Stimulated activated CD4-positive, alpha-beta T cell treated with anti-CD3 and anti-CD28 coated beads, Interleukin-2, amount 100 ng/mL, for 24 hours (primary cell): ENCODE data around the gene BCOR.

Experiments
- DNase-seq, 2 donors: peaks; one replicate each; pipeline ENCODE4 v3.0.0-alpha.2; 2020

Gene BCOR

DNA sequence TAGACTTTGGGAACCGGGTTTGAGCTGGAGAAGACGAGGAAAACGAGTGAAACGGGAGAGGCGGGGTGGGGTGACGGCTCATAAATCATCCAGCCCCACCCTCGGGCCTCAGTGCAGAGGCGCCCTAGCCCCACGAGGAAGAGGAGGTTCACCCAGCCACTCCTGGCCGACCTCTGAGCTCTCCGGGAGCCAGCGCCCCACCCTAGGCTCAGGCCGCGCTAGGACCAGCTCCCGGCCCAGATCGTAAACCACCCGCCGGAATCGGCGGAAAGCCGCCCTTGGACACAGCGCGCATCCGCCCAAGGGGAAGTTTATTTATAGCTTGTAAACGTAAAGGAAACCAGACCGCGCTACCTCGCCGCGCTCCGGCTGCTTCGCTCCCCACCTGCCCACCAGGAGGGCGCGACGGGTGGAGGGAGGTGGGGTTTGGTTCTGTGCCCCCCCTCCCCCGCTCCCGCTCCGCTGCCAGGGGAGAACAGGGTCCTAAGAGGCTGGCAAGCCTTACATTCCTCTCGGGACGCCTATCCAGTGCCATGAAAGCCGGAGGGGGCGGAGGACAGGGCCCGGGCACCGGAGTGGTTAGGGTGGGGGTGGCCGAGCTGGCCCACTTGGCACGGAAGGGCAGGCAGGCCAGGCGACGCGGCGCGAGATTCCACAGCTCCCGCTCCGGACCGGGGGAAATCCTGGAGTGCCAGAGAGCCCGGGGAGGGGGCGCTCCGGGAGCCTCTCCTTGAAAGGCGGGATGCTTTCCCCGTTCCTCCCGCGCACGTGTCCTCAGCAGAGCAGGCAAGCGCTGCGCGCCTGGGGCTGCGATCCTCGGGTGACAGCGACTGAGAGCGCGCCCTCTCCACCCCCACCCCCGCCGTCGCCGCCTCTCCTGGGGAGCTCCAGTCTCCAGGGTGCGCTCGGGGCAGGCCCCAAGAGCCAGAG is 84.2 kb downstream of the BCOR start:
- peak; percentile 22 to 39 for DNase-seq

DNA sequence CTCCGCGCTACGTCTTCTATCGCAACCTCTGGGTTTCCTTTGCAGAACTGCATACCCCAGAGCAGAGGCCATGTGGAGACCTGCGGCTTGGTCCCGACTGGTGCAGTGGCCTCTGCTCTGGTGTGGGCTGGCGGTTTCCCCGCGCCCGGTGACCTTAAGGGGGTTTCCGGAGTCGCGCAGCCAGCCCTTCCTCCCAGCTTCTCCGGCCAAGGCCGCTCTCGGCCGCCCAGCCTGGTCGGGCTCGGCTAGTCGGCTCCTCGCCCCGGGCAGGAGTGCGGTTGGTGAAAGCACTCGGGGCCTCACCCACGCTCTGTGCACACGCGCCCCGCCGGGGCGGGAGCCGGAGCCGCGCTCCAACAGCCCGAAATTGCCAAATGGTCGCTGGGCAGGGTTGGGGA is 84.9 kb downstream of the BCOR start:
- peak; percentile 20 to 28 for DNase-seq

DNA sequence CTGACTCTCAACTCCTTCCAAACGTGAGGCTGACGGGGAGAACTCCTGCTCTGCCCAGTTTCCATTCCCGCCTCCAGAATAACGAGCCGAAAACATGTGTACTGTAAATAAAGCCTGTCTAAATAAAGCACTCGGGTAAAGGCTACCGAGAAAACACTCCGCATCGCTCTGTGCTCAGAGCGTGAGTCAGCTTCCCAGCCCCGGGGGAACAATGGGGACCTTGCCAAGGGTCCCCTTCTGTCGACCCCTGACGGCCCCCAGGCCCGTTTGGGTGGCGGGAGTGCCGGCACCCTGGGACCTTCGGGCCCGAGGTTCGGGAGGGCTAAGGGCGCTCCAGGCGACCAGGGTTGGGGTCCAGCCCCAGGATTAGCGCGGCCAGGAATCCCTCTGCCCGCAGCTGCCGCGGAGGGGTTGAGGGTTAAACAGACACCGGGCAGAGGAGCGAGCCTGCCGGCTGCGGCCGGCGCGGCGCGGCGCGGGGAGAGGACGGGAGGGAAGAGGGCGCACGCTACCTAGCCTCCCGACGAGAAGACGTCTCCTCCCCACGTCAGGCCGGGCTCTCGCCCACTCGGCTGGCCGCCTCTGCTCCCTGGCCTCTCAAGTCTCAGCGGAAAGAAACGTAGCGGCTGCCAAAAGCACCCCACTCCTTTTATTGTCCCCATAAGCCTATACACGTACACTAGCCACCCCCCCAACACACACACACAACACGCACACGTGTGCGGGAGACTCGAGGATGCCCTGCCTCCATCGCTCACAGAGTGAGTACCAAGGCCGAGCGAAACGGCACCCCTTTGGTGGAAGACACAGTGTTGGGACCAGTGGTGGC is 85.5 kb downstream of the BCOR start:
- DNase-seq: peak; percentile 23 to 31

DNA sequence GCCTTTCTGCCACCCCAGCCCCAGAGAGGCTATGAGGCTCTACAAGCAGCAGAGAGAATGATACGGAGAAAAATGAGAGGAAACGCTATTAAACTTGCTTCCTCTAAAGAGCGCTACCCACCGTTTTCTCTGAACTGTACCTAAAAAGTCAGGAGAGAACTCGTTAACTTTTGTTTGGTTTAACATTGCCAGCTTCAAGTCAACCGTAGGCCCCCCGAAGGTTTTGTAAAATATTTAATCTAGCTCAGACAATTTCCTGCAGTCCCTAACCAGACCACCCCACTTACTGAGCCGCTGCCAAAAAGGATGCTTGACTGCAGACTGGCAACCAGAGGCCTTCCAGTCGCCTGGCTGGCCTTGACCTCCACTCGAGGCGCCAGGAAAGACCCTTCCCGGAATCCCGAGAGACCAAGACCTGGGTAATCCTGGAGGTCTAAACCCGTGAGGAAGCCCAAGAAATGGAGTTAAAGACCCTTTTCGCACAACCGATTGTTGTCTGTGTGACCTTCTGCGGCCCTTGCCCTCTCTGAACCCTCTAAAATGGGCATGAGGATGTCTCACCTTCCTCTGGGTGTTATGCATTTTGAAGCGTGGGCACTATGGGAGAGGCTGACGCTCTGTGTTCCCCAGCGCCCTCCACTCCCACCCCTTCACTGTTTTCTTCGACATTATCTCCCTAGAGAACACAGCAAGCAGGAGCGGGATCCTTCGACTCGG is 86.3 kb downstream of the BCOR start:
- DNase-seq: no peak

DNA sequence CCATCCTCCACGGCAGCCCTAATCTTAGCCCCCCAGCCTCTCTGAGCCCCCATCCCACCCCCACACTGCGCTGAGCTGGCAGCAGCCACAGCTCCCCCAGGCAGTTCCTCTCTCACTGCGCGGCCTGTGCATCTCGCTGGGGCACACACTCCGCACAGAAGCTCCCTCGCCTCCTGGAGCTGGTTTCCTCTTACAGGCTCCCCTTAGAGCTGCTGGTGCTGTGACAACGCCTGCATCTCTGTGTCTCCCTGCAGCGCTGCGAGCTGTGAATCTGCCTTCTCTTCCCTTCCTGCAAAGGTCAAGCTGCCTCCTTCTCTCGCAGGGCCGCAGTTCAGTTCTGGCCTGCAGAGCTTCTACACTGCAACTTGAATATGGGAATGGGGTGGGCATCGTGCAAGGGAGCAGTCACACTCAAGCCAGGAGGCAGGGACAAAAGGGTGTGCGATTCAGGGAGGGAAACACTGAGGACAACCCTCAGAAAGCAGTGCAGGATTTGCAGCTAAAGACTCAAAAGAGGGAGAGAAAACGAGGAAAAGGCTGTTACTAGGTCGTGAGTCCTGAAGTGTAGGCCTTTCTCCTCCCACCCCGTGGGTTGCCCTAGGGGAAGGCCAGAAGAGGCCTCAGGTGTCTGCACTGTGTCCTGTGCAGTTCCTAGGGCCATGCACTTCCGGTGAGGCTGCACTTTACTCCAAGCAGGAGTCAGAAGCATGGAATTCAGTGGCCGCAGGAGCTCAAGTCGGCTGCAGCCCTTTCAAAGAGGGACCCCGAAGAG is 87.0 kb downstream of the BCOR start:
- DNase-seq: peak in 1 of 2 donors; percentile 9

DNA sequence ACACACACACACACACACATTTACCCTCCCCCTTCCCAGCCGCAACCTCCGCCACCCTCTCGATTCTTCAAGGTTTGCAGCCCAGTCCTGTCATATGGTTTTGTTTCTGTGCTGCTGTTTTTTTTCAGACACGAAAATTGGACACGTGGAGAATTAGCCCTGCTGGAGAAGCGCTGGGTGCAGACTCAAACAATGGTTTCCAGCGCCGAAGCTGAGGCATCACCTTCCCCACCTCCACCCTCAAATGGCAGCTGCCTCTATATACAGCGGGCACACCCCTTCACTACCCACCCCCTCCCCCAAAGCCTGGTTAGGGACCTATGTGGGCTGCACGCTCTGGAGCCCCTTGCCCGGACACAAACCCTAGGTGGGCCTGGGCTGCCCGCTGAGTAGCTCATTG is 87.9 kb downstream of the BCOR start:
- no peak for DNase-seq

DNA sequence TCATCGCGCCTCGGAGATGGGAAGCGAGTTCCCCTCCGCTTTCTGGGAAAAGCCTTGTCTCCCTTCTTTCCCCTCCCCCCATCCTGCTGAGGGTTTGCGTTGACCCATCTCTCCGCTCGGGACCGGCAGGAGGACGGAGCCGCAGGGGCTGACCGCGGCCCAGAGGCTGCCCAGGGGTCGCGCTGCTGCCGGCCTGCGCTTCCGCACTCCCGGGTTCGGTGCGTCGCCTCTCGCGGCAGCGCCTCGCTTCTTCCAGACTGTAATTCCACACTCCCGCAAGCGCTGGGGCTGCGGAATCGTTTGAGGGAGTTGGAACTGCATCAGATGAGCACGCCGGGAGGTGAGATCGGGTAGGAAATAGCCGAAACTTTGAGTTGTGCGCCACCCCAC is 88.3 kb downstream of the BCOR start:
- peak in 1 of 2 donors; percentile 6 for DNase-seq

DNA sequence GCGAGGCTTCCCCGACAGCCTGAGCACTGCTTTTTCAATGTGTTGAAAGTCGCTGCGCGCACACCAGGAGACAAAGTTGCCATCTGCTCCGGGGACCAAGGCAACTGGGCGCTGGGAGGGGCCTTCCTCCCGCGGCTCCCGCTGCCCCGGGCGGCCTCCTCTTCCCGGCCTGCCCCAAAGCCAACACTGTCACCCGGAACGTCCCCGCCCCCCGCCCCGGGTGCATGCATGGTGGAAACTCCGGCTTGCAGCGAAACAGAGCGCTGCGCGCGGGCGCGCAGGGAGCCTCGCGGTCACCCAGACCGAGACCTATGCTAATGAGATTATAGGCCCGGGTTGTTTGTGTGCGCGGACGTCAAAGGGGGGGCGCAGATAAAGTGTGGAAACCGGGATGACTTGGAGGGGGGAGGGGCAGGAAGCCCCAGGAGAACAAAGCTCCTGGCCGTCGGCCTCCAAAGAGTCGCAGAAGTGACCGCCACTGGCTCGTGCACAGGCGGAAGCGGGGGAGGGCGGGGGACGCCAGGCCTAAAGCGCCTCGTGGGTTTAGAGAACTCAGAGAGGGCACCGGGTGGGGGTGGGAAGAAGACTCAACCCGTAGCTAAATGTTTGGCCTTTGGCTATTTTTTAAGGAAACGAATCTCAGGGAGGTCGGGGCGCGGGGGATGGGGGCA is 88.8 kb downstream of the BCOR start:
- DNase-seq: peak; percentile 47 to 63

DNA sequence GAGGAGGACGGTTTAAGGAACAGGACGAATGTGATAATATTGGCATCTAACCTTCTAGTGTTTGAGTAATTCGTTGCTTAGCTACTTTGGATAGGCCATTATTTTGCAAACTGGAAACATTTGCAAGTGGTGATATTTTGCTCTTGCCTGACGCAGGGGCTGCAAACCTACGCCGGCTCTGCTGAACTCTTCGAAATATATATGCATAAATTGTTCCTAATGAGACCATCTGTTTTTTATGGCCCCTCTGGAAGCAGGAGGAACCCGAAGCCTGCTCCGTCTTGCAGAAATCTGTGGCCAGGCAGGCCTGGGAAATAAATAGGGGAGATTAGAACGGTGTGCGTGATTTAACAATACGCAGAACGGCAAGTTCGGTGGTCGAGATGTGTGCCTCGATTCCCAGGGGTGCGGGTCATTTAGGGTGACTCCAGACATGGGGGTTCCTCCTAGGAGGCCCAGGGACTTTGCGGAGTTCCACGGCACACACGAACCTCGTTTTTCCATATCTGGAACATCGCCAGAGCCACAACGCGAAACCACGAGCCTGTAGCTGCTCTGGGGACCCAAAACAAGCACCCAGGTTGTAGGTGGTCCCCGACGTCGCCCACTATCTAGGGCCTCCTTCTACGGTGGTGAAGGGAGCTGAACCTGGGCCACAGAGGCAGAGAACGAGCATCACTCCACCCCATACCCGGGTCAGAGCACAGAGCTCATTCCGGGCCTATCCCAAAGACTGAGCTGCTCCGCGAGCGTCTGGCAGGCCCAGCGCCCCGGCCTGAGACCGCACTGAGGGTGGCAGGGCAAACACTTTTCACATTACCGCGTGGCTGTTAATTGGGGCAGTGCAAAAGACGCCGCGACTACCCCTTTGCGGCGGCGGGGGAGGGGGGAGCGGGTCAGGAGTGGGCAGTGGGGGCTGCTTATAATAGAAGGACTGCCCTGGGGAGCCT is 89.7 kb downstream of the BCOR start:
- no peak for DNase-seq

DNA sequence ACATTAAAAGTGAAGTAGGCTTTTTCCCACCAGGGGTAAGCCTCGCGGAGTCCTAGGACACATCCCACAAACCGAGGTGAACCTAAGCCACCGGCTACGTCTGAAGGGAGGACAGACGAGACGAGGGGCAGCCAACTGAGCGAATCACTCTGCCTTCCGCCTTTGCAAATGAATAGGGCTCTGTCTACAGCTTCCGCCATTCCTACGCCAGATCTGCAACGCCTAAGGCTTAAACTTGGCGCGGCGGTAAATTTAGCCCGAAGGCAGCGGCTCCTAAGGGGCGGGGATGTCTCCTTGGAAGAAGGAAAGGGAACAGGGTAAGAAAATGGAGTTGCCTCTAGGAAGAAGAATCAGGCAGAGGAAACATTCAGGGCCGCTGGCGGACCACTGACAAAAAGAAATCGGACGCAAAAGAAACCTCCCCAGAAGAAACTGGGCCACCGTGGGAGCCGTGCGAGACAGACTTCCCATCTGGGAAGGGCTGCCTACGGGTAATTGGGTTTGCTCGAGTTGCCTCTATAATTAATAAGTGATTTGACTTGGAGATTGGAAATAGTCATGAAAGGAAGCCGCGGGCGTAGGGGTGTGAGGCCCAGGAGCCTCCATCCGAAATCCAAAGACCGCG is 90.5 kb downstream of the BCOR start:
- no peak for DNase-seq

DNA sequence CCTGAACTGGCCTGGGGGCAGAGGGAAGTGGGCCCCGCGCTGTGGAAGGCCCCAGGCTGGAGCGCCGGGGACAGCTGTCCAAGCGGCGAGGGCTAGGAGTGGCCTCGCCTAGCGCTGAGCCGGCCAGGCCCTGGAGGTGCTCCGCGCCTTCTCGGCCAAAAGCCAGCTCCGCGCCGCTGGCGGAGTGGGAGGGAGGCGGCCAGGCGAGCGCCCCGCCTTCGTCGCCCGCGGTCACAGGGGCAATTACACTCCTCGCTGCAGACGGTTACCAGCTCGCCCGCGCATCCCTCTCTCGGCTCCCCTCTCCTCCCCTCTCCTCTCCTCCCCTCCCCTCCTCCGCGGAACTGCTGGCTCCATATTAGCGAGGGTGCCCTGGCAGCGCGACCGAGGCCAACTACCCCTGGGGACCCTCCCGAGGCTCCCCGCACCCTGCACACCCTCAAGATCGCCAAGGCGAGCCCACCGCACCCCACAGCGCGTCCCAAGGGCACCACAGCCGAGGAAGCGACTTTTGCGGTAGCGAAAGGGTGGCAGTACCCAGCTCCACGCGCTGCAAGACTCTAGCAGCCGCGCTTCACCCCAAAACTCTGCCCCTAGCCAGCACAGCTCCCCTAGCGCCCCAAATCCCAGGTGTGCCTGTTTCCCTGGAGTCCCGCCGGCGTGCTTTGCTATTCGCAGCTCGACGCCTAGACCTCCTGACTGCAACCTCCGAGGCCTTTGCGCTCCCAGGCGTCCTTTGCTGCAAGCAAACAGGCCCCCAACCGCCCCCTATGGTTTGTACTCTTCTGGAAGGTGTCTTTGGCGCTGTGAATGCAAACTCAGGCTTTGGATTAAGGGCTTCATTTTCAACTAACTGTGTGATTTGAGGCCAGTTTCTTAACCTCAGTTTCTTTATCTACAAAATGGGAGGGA is 91.4 kb downstream of the BCOR start:
- peak; percentile 31 to 57 for DNase-seq

DNA sequence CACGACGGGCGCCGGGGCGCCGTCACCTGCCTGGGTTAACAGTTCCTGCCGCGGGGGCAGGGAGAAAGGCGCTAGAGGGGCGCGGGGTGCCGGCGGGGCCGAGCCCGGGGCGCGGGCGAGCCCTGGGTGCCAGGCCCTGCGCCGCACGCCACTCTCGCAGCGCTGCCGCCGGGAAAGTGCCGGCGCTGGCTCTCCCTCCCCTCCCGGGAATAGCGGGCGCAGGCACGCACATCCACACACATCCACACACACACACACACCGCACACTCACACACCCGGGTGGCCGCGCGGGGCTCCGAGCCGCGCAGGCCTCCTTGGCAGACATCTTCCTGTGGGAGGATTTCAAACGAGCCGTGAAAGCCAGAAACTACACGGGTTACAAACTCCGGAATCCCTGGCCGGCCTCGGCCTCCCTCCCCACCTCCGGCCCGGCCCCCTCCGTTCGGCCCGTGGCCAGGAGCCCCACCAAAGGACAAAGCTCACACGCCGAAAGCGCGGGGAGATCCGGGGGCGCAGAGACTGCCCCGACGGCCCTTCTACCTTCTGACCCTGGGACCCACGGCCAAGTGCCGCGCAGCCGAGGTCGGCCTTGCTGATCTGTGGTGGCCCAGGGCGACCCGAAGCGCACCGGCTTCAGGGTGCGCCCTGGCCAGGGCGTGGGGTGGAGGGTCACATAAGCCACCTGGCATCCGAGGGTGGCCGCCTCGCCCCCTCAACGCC is 92.3 kb downstream of the BCOR start:
- peak in 1 of 2 donors; percentile 6 for DNase-seq

DNA sequence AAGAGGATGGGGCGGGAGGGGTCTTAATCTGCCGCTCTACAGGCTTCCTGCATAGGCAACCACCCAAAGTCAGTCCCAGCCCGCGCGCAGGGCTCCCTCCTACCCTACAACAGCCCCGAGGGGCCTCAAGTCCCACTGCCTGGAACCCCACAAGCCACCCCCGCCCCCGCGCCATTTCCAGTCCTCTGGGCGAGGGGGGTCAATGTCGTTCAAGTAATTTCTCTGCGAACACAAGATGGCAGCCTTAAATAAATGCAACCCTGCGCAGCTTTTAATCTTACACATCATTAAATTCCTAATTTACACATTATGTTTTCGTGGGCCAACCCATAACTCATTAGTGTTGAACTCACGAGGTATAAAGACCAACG is 92.9 kb downstream of the BCOR start:
- DNase-seq: no peak

DNA sequence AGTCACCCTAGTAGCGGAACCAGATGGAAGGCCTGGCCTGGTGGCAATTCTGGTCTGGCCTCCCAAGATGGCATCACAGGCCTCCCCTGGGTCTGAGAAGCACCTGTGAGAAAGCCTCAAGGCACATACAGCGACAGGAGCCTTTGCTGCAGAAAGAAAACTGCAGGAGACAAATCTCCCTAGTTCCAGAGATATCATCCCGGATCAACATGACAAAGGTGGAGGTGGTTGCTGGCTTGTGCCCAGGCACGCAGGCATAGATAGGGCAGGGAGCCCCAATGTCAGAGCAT is 93.6 kb downstream of the BCOR start:
- DNase-seq: no peak

DNA sequence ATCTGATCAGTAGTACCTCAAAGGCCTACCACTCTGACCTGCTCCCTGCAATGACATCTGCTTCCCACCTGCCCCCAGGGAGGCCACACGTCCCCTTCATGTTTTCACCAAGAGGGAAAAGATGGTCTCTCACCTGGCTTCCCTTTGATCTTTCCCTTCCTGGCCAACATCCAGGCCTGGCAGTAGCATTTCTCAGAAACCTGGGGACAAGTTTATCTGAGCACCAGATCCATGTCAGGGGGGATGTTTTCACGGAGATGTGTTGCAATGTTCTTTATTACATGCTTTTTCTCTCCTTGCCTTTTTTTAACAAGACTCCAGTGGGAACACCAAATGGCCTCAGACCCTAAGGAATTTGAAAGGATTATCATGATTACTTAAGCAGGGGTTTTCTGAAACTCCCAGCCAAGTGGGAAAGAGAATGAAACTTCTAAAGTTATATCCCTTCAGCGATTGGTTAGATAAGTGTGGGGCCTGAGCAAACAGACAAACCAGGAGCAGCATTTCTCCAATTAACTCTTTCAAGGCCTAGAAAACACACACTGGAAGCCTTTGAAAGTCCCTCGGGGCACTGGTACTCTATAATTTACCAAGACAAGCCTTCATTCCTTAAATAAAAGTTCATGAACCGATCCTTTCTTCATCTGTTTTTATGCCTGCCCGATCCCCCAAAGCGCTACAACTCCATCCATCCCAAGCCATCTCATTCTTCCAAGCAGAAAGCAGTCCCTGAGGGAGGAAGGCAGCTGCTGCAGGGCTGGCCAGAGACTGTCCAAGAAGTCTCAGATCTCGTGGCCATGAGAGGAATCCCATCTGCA is 94.1 kb downstream of the BCOR start:
- DNase-seq: no peak

DNA sequence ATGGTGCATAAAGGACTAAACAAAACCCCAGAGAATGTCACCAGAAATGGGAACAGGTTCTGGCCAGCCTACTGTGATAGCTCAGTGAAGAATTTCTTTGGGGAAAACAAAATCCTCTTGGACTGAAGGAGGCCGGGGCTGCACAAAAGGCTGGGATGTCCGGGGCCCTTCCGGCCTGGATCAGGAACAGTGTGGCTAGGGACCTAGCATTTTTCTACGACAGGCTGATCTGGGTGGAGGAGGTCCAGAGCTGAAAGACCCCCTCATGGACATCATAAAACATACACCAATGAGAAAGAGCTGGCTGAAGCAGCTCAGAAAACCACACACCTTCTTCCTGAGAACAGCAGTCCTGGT is 94.7 kb downstream of the BCOR start:
- no peak for DNase-seq
